ENCODE data around the gene GAS2L2. TPM values are rescaled to one million over a fixed set of nuclear protein-coding genes. Genes with fewer than 3 reads are reported as not detected.

GAS2L2 gene
- polyA plus RNA-seq, 3 donors = 0.03 to 0.13 (median 0.07) TPM

GRCh38 chr17:35695613-35696012, 57.4 kb downstream of the GAS2L2 start:
- DNase-seq = no peak

- DNase-seq = no peak
Measured at GRCh38 chr17:35694906-35695305, 58.1 kb downstream of the GAS2L2 start.

Other genes starting within 250 kb of the GAS2L2 start
- gene SLFN12L, start 215.6 kb downstream of the GAS2L2 start, polyA plus RNA-seq (ENCODE audit: insufficient read length in 3 of 3) = under 1 TPM; 0.11 to 0.30 (median 0.22) TPM
- gene SLFN14, start 192.4 kb downstream of the GAS2L2 start, polyA plus RNA-seq (ENCODE audit: insufficient read length in 3 of 3) = under 1 TPM; 0.12 to 0.22 (median 0.17) TPM
- 10 to 100 TPM; 10.3 to 11.5 (median 11.0) TPM for gene PEX12, start 174.7 kb downstream of the GAS2L2 start, polyA plus RNA-seq (ENCODE audit: insufficient read length in 3 of 3)
- gene AP2B1, start 165.9 kb downstream of the GAS2L2 start, polyA plus RNA-seq (ENCODE audit: insufficient read length in 3 of 3) = 100 to 1,000 TPM; 120 to 137 (median 127) TPM
- 10 to 100 TPM; 12.4 to 17.1 (median 16.1) TPM for gene RASL10B, start 21.6 kb downstream of the GAS2L2 start, polyA plus RNA-seq (ENCODE audit: insufficient read length in 3 of 3)
- gene C17orf50, start 7.6 kb upstream of the GAS2L2 start, polyA plus RNA-seq (ENCODE audit: insufficient read length in 3 of 3) = under 1 TPM in 2 of 3 donors, not detected in 1; 0.09 to 0.29 TPM
- 1 to 10 TPM; 1.7 to 3.2 (median 2.0) TPM for gene MMP28, start 42.4 kb upstream of the GAS2L2 start, polyA plus RNA-seq (ENCODE audit: insufficient read length in 3 of 3)
- 100 to 1,000 TPM; 208 to 284 (median 226) TPM for gene TAF15, start 56.2 kb upstream of the GAS2L2 start, polyA plus RNA-seq (ENCODE audit: insufficient read length in 3 of 3)
- under 1 TPM; 0.06 to 0.61 (median 0.16) TPM for gene HEATR9, start 115.7 kb upstream of the GAS2L2 start, polyA plus RNA-seq (ENCODE audit: insufficient read length in 3 of 3)
- 1 to 10 TPM in 2 of 3 donors, under 1 TPM in 1; 0.96 to 1.4 (median 1.4) TPM for gene CCL5, start 127.1 kb upstream of the GAS2L2 start, polyA plus RNA-seq (ENCODE audit: insufficient read length in 3 of 3)
- gene RDM1, start 177.5 kb upstream of the GAS2L2 start, polyA plus RNA-seq (ENCODE audit: insufficient read length in 3 of 3) = 1 to 10 TPM; 2.5 to 4.0 (median 3.6) TPM
- gene LYZL6, start 190.5 kb upstream of the GAS2L2 start, polyA plus RNA-seq (ENCODE audit: insufficient read length in 3 of 3) = not detected
- gene CCL16, start 228.3 kb upstream of the GAS2L2 start, polyA plus RNA-seq (ENCODE audit: insufficient read length in 3 of 3) = under 1 TPM; 0.17 to 0.42 (median 0.30) TPM
- gene CCL14, start 233.5 kb upstream of the GAS2L2 start, polyA plus RNA-seq (ENCODE audit: insufficient read length in 3 of 3) = 10 to 100 TPM; 18.3 to 23.1 (median 22.1) TPM
- 10 to 100 TPM in 1 of 3 donors, 1 to 10 TPM in 2; 5.2 to 10.5 (median 6.9) TPM for gene CCL15, start 248.3 kb upstream of the GAS2L2 start, polyA plus RNA-seq (ENCODE audit: insufficient read length in 3 of 3)